Kidney (tissue), 14 donors: ENCODE measurements around the gene INO80E. TPM values are rescaled to one million over a fixed set of nuclear protein-coding genes. Genes with fewer than 3 reads are reported as not detected.

Experiments
- DNase-seq, 5 donors: peaks; one replicate each; pipeline ENCODE4 v3.0.0-alpha.2; 2013 to 2020
- FAIRE-seq: peaks from 2 replicates; lab custom pipeline; 2012; peaks lifted over from hg19 to GRCh38; lab: Jason Lieb, UNC
- H3K27ac ChIP-seq, 2 donors: one replicate each; pipeline ENCODE4 v1.7.0; 2013; ENCODE audit warnings: low read depth in 2 of 2, low read length in 2 of 2, inconsistent platforms in 1 of 2
- H3K27me3 ChIP-seq: one replicate; pipeline ENCODE4 v1.7.1; 2013; ENCODE audit warnings: low read length, inconsistent platforms; ENCODE audit not compliant: control insufficient read depth, insufficient read depth
- H3K36me3 ChIP-seq, 3 donors: one replicate each; pipeline versions ENCODE4 v1.7.0 to v1.7.1; 2013; ENCODE audit warnings: low read length in 3 of 3, control low read depth in 1 of 3, inconsistent platforms in 1 of 3; ENCODE audit not compliant: insufficient read depth in 3 of 3, control insufficient read depth in 2 of 3
- H3K4me1 ChIP-seq, 3 donors: one replicate each; pipeline versions ENCODE4 v1.7.0 to v1.7.1; 2013; ENCODE audit warnings: low read length in 3 of 3, inconsistent platforms in 1 of 3, low read depth in 1 of 3; ENCODE audit not compliant: control insufficient read depth in 2 of 3, insufficient read depth in 2 of 3
- H3K4me3 ChIP-seq, 3 donors: one replicate each; pipeline versions ENCODE4 v1.7.0 to v1.8.1; 2013; ENCODE audit warnings: low read length in 3 of 3, control low read depth in 1 of 3, inconsistent platforms in 1 of 3
- H3K9ac ChIP-seq, 3 donors: one replicate each; pipeline versions ENCODE4 v1.7.0 to v1.7.1; 2013; ENCODE audit warnings: low read length in 3 of 3, control low read depth in 1 of 3, inconsistent platforms in 1 of 3
- H3K9me3 ChIP-seq, 3 donors: one replicate each; pipeline versions ENCODE4 v1.7.0 to v1.7.1; 2013; ENCODE audit warnings: low read length in 3 of 3, control low read depth in 1 of 3, inconsistent platforms in 1 of 3; ENCODE audit not compliant: control insufficient read depth in 2 of 3, insufficient read depth in 1 of 3
- intact Hi-C: fragments of 100-400 bp; cut with DNase I; formaldehyde crosslinking; loops from one replicate; pipeline ENCODE4 v1.11.1; 2022
- polyA plus RNA-seq: library from polyadenylated mRNA; stranded (reverse); fragments of 350-450 nt; fragmentation: Illumina TruSeq; extraction: RNeasy Lipid Tissue Mini Kit (QIAGEN cat#74804); gene quantifications from one replicate; pipeline ENCODE4 v1.2.3, GENCODE V29; 2014; ENCODE audit warnings: low read depth, low replicate concordance; ENCODE audit not compliant: insufficient read depth
- total RNA-seq: library from RNA; stranded (reverse); fragmentation: NEBNext Ultra II Directional; extraction: Animal tissue kit (Norgen Biotek cat#: 25700); gene quantifications from one replicate; pipeline ENCODE4 v1.2.1, GENCODE V29; 2021
- TF ChIP-seq, protein P1 (sequence below): IDR thresholded peaks from 3 replicates; pipeline ENCODE4 v1.5.1; 2012; ENCODE audit warnings: mild to moderate bottlenecking, moderate library complexity, borderline replicate concordance; ENCODE audit not compliant: insufficient read depth; ENCODE audit errors: extremely low read depth
- donor health status: control.
- donor health status: control.
- donor health status: control.
- donor health status: control.
- donor health status: control.
- donor health status: DM: yes; HTN: yes; CAD: no.
- donor health status: Normal renal cell carcinoma (clear cell type).

Gene INO80E
- total and polyA plus RNA-seq, 2 donors from 2014 or later = 52.7 to 74.1 TPM

DNA sequence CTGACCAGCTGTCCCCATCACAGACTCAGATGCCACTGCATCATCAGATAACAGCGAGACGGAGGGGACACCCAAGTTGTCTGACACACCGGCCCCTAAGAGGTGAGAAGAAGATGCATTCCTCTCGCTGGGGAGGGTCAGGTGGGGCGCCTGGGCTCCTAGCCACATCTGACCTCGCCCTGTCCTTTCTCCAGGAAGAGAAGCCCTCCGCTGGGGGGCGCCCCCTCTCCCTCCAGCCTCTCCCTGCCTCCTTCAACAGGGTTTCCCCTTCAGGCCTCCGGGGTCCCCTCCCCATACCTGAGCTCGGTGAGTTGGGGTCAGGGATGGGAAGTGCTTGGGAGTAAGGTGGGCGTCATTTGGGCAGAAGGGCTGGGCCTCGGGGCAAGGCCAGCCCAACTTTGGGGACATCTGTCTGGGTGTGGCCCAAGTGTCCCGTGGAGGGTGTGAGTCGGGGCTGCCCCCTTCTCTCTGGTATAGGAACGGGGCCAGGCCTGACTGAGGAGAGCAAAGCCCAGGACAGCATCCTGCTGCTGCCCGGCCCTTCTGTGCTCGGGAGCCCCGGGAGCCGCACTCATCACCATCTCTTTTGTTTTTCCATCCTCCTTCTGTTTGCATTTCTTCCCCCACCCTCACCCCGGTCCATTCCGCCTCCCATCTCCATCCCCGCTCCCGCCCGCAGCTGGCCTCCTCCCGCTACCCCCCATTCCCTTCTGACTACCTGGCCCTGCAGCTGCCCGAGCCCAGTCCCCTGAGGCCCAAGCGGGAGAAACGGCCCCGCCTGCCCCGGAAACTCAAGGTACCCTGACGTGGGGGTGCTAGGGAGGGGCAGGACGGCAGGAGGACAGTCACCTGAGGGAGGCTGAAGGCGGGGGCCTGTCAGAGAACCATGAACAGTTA lies 4.9 kb downstream of the INO80E start:
- DNase-seq = no peak
- Histone ChIP-seq H3K36me3 (peaks cover 0 to 6% (median 3%) of the 10 kb centered on the region in 3 donors), H3K27me3 (no peaks in the 10 kb centered on the region), H3K9ac (no peak overlapping the region), H3K27ac (no peak overlapping the region), H3K9me3 (no peaks in the 10 kb centered on the region), H3K4me3 (no peak overlapping the region), H3K4me1 (peaks cover 0 to 7% (median 5%) of the 10 kb centered on the region in 3 donors)
- TF ChIP-seq, protein P1, sequence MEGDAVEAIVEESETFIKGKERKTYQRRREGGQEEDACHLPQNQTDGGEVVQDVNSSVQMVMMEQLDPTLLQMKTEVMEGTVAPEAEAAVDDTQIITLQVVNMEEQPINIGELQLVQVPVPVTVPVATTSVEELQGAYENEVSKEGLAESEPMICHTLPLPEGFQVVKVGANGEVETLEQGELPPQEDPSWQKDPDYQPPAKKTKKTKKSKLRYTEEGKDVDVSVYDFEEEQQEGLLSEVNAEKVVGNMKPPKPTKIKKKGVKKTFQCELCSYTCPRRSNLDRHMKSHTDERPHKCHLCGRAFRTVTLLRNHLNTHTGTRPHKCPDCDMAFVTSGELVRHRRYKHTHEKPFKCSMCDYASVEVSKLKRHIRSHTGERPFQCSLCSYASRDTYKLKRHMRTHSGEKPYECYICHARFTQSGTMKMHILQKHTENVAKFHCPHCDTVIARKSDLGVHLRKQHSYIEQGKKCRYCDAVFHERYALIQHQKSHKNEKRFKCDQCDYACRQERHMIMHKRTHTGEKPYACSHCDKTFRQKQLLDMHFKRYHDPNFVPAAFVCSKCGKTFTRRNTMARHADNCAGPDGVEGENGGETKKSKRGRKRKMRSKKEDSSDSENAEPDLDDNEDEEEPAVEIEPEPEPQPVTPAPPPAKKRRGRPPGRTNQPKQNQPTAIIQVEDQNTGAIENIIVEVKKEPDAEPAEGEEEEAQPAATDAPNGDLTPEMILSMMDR = no peak
- intact Hi-C loops = no loop called here
- FAIRE-seq = no peak

DNA sequence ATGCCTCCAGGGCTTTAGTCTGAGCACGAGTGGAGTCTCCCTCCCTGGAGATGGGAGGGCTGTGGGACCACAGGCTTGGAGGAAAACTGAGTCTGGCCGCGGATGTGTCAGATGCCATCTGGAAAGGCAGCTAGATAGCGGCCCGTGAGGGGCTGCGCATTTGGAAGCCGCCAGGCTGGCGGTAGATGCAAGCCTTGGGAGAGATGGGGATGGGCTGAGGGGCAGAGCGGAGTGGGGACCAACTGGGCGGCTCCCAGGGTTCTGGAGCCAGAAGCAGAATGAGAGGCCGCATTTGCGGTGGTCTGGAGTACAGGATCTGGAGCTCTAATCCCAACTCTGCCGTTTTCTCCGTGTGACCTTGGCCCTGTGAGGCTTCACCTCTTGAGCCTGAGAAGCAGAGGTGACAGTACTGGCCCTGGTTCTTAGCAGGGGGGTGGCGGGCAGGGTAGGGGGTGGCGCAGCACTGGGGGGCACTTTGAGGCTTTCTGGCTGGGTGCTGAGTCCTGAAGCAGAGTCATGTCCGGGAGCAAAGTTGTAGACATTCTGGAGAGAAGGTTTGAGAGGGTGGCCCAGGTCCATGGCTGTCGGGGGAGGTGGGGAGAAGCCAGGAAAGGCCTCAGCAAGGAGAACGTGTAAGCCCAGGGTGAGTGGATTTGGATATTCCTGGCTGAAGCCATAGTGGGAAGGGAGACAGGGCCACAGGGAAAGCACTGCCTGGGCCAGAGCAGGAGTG lies 6.7 kb downstream of the INO80E start:
- Histone ChIP-seq H3K36me3 (peaks cover 0 to 6% (median 3%) of the 10 kb centered on the region in 3 donors), H3K27me3 (no peaks in the 10 kb centered on the region), H3K9me3 (no peaks in the 10 kb centered on the region), H3K4me1 (no peaks in the 10 kb centered on the region), H3K4me3 (no peak overlapping the region), H3K9ac (no peak overlapping the region), H3K27ac (no peak overlapping the region)
- TF ChIP-seq, protein P1 = no peak
- DNase-seq = no peak
- FAIRE-seq = no peak
- intact Hi-C loops = no loop called here

DNA sequence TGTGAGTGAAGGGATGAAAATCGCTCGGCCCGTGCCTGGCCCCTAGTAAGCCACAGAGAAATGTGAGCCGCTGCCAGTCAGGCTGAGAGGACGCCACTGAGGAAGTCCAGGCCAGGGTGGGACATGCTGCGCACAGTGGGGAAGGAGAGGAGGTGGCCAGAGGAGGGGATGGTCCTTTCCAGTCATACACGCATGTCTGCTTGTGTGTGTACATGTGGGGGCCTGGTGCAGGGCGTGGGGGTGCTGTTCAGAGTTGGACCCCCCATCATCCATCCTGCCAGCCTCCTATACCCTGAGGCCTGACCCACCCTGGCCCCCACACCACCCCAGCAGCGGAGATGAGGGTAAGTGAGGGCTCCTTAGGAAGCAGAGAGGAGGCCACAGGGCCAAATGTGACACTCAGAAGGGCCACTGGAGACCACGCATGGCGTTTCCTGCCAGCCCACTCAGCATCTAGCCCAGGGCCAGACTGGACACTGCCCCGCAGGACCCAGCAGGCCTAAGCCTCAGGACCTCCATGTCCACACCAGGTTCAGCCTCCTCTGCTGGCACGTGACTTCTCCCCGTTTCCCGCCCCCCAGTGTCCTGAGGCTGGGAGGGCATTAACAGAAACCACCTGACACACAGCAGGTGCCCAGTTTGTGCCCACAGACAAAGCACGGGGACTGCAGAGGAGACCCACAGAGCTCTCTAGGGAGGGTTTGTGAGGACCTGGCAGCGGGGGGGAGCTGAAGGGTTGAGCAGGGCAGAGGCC lies 7.8 kb downstream of the INO80E start:
- no peaks in the 10 kb centered on the region for H3K4me1 ChIP-seq
- DNase-seq = no peak
- TF ChIP-seq, protein P1 = no peak
- no peaks in the 10 kb centered on the region for H3K9me3 ChIP-seq
- H3K27me3 ChIP-seq = no peaks in the 10 kb centered on the region
- H3K4me3 ChIP-seq = no peak overlapping the region
- FAIRE-seq = no peak
- H3K36me3 ChIP-seq = peaks cover 0 to 6% (median 3%) of the 10 kb centered on the region in 3 donors
- no peak overlapping the region for H3K9ac ChIP-seq
- H3K27ac ChIP-seq = no peak overlapping the region
- intact Hi-C loops = no loop called here
